Gastroesophageal sphincter (tissue), 4 donors: Measurements from ENCODE around the gene DLAT. TPM values are rescaled to one million over a fixed set of nuclear protein-coding genes. Genes with fewer than 3 reads are reported as not detected.
A peak's percentile ranks its signal among the peaks of the same experiment; 100 is the strongest.
"Not testable (repeated sequence)": the region's sequence is repeated elsewhere in the genome, so short reads cannot be mapped to it uniquely, and the experiment has no call there.

Experiments used
- ATAC-seq: fragments of 150-250 bp; one replicate; pipeline ENCODE4 v1.9.1; 2016; ENCODE audit warnings: mild to moderate bottlenecking, moderate library complexity
- H3K27ac ChIP-seq, 4 donors: fragments of 200-600 bp; sonication (generic) in 3 of 4; 1 replicate in 3 of 4; 2 replicates in 1 of 4; pipeline ENCODE4 v1.5.1; 2016 to 2019
- H3K27me3 ChIP-seq: fragments of 200-600 bp; sonication (generic); one replicate; pipeline ENCODE4 v1.5.1; 2019
- H3K36me3 ChIP-seq, 2 donors: fragments of 200-600 bp; sonication (generic); one replicate each; pipeline ENCODE4 v1.5.1; 2019; ENCODE audit warnings: control low read depth in 1 of 2
- H3K4me1 ChIP-seq, 3 donors: fragments of 200-600 bp; sonication (generic); 1 replicate in 2 of 3; 2 replicates in 1 of 3; pipeline ENCODE4 v1.5.1; 2016 to 2019; ENCODE audit warnings: control low read depth in 2 of 3
- H3K4me3 ChIP-seq, 2 donors: fragments of 200-600 bp; sonication (generic); one replicate each; pipeline ENCODE4 v1.5.1; 2019; ENCODE audit warnings: mild to moderate bottlenecking in 1 of 2, moderate library complexity in 1 of 2
- H3K9me3 ChIP-seq, 3 donors: fragments of 200-600 bp; sonication (generic); one replicate each; pipeline ENCODE4 v1.5.1; 2017 to 2019; ENCODE audit warnings: control low read depth in 2 of 3
- CTCF ChIP-seq, 4 experiments: fragments of 200-600 bp in 2 of 4; fragments of 450-650 bp in 2 of 4; sonication (generic) in 1 of 4; IDR thresholded peaks; one replicate each; pipeline ENCODE4 v1.5.1; 2017 to 2019; ENCODE audit warnings: antibody characterized with exemption in 4 of 4, mild to moderate bottlenecking in 2 of 4, moderate library complexity in 2 of 4
- EP300 ChIP-seq: sonication (generic); formaldehyde crosslinking; IDR thresholded peaks from one replicate; pipeline ENCODE4 v1.6.1; 2017; ENCODE audit warnings: antibody characterized with exemption, mild to moderate bottlenecking
- POLR2A ChIP-seq, 2 donors: fragments of 450-650 bp; IDR thresholded peaks; one replicate each; pipeline ENCODE4 v1.6.1; 2017; ENCODE audit warnings: antibody characterized with exemption in 2 of 2, mild to moderate bottlenecking in 2 of 2, moderate library complexity in 1 of 2
- POLR2AphosphoS5 ChIP-seq: sonication (generic); formaldehyde crosslinking; IDR thresholded peaks from one replicate; pipeline ENCODE4 v1.6.1; 2017; ENCODE audit warnings: antibody characterized with exemption
- WGBS, 2 donors: methylation state at CpG; one replicate each; pipeline ENCODE4 v1.1.5; 2018; ENCODE audit warnings: low coverage in 1 of 2; 5-methylcytosine and 5-hydroxymethylcytosine counted together
- total RNA-seq, 4 donors: library from RNA; depleted of rRNA; stranded (reverse); fragments of >200 nt; gene quantifications; one replicate each; pipeline ENCODE4 v1.1.0, GENCODE V29; 2016

DLAT gene
- total RNA-seq, 4 donors from 2014 or later, result 18.2 to 38.6 (median 32.1) TPM

DNA sequence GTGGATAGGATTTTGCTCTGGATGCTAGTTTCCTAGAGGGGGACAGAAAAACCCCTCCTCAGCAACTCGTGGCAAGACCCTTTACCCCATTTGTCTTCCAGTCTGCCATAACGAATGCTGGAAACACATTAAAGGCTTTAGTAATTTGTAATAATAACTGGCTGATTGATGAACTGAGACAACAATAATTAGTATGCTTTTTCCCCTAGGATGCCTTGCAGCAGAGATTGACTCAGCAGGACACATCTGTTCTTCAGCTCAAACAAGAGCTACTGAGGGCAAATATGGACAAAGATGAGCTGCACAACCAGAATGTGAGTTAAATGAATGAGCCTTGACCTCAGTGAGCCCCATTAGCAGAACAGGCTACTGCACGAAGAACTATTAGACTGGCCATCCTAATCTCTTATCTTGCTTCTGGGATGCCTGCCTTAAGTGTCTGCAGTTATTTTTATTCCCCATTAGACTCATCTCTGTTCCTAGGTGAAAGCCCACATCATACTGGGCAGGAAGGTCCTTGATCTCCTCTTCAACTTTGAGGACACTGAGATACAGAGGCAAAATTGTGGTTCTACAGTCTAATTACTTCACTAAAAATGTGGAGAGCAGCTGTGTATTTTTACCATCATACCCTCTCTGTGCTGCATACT lies 32.9 kb upstream of the DLAT start:
- H3K9me3 ChIP-seq, result no peaks in the 10 kb centered on the region
- H3K4me3 ChIP-seq, result no peak overlapping the region
- H3K36me3 ChIP-seq, result peaks cover 10 to 86% of the 10 kb centered on the region in 2 donors
- ATAC-seq, result no peak
- peaks cover 0 to 23% (median 2%) of the 10 kb centered on the region in 3 donors for H3K4me1 ChIP-seq
- H3K27ac ChIP-seq, result peak overlapping the region in 1 of 4 donors; percentile 35
- WGBS, 2 donors, result 38% methylated on average over 3 of the region's 3 CpGs
- H3K27me3 ChIP-seq, result no peaks in the 10 kb centered on the region
- TF ChIP-seq POLR2AphosphoS5 (no peak), POLR2A (IDR thresholded peaks at IDR 0.05) (no peak), EP300 (no peak), CTCF (IDR thresholded peaks at IDR 0.05) (no peak)

- peak overlapping the region in 1 of 4 donors; percentile 20 for H3K27ac ChIP-seq
- WGBS, 2 donors, result 81 to 89% methylated on average over 3 of the region's 3 CpGs
- H3K9me3 ChIP-seq, result no peaks in the 10 kb centered on the region
- no peak for ATAC-seq
- H3K4me3 ChIP-seq, result no peak overlapping the region
- H3K27me3 ChIP-seq, result no peaks in the 10 kb centered on the region
- peaks cover 10 to 99% of the 10 kb centered on the region in 2 donors for H3K36me3 ChIP-seq
- no peak for TF ChIP-seq CTCF (IDR thresholded peaks at IDR 0.05)
- no peak for TF ChIP-seq POLR2A (IDR thresholded peaks at IDR 0.05)
- TF ChIP-seq EP300, result no peak
- TF ChIP-seq POLR2AphosphoS5, result no peak
- H3K4me1 ChIP-seq, result no peaks in the 10 kb centered on the region
Observed at GRCh38 chr11:111996129-111996528, 29.1 kb upstream of the DLAT start.

DNA sequence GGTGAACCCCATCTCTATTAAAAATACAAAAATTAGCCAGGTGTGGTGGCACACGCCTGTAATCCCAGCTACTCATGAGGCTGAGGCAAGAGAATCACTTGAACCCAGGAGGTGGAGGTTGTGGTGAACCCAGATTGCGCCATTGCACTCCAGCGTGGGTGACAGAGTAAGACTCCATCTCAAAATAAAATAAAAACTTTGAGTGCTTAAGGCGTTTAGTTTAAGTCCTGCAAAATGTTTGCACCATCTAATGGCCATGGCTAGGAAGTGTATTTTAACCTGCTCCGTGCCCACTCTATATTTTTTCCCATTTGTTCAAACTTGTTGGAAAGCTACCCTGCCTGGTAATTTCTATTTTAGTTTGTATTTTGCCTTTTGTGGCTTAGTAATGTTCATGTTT lies 28.5 kb upstream of the DLAT start:
- WGBS, 2 donors, result 0 to 44% methylated on average over 1 to 5 of the region's 5 CpGs
- not testable (repeated sequence) for H3K9me3 ChIP-seq, H3K4me1 ChIP-seq, H3K4me3 ChIP-seq, H3K27me3 ChIP-seq
- peak; percentile 61 for ATAC-seq
- peaks cover 10 to 100% of the 10 kb centered on the region in 2 donors for H3K36me3 ChIP-seq
- H3K27ac ChIP-seq, result peak overlapping the region in 1 of 4 donors; percentile 20
- peak in 3 of 4 experiments; percentile 38 to 47 (median 42) for TF ChIP-seq CTCF (IDR thresholded peaks at IDR 0.05)

DNA sequence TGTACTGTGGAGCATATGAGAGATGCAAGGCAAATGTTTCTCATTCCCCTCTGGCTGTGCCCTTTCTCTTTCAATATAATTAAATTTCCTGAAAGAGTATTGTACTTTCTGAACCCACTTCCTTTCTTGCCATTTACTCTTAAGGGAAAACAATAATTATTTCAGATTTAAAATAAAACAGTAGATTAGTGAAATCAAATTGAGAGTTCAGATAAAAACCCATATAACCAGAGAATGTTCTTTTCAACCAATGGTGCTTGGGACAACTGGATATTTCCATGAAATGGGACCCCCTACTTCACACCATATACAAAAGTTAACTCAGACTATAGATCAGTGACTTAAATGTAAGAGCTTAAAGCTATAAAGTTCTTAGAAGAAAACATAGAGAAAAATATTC lies 26.1 kb upstream of the DLAT start:
- no peak overlapping the region for H3K27ac ChIP-seq
- H3K4me1 ChIP-seq, result no peaks in the 10 kb centered on the region
- H3K4me3 ChIP-seq, result no peak overlapping the region
- H3K27me3 ChIP-seq, result no peaks in the 10 kb centered on the region
- H3K36me3 ChIP-seq, result peaks cover 7 to 100% of the 10 kb centered on the region in 2 donors
- TF ChIP-seq POLR2A (IDR thresholded peaks at IDR 0.05) (no peak), CTCF (IDR thresholded peaks at IDR 0.05) (no peak), EP300 (no peak), POLR2AphosphoS5 (no peak)
- H3K9me3 ChIP-seq, result no peaks in the 10 kb centered on the region
- ATAC-seq, result no peak

DNA sequence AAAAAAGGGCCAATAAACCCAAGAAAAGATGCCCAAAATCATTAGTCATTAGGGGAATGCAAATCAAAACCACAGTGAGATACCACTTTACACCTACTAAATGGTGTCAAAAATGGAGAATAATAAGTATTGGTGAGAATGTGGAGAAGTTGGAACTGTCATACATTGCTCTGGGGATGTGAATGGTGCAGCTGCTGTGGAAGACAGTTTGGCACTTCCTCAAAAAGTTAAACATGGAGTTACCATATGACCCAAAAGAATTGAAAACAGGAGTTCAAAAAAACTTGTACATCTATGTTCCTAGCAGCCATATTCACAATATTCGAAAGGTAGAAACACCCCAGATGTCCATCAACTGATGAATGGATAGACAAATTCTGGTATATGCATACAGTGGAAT lies 24.5 kb upstream of the DLAT start:
- Histone ChIP-seq H3K36me3 (peaks cover 3 to 100% of the 10 kb centered on the region in 2 donors), H3K9me3 (no peaks in the 10 kb centered on the region), H3K4me3 (no peak overlapping the region), H3K27me3 (no peaks in the 10 kb centered on the region), H3K4me1 (no peaks in the 10 kb centered on the region), H3K27ac (no peak overlapping the region)
- TF ChIP-seq POLR2AphosphoS5 (no peak), POLR2A (IDR thresholded peaks at IDR 0.05) (no peak), CTCF (IDR thresholded peaks at IDR 0.05) (no peak), EP300 (no peak)
- WGBS, 2 donors, result 92% methylated on average over 1 of the region's 1 CpG; no CpG with 5 or more reads in 1 of the 2 donors
- ATAC-seq, result no peak
